Adrenal gland (tissue), 5 donors: Measurements from ENCODE around the gene HOXA10.

Experiments used
- POLR2A ChIP-seq, 2 donors: fragments of 450-650 bp; IDR thresholded peaks; one replicate each; pipeline ENCODE4 v1.6.1; 2017; ENCODE audit warnings: antibody characterized with exemption in 2 of 2, mild to moderate bottlenecking in 2 of 2, moderate library complexity in 1 of 2
- TF ChIP-seq, protein P1 (sequence below), 6 experiments: fragments of 450-650 bp in 4 of 6; fragments of 200-600 bp in 2 of 6; sonication (generic) in 1 of 6; IDR thresholded peaks; 1 replicate in 5 of 6; 2 replicates in 1 of 6; pipeline versions ENCODE4 v1.5.1 to v1.8.0; 2016 to 2021; ENCODE audit warnings: antibody characterized with exemption in 6 of 6, mild to moderate bottlenecking in 2 of 6, moderate library complexity in 1 of 6
- donor health status: DM: no; HTN: no; CAD: no.

DNA sequence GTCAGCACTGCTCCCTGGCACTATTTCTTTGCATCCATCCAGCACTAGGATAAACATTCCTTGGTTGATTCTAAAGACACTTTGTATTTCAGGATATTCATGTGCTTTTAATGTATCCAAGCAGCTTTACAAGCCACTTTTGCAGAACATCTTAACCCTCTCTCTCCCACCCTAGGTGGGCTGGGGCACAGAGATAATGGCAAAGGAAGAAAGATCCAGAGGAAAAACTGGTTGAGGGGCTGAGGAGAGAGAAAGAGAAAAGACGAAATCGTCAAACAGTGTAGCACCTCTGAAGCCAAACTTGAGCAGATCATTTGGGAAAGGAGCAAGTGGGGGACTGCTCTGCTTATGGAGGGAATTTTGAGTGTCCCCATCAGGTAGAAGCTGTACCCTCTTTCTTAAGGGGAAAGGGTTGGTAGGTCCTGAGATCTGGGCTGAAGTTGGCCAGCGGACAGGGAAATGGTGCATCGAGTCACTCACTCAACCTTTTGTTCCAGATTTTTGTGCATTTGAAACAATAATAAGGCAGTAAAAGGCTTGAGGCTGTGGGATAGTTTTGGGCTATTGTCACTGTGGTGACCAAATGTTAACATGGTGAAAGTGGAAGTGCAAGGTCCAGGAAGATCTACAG lies 30.0 kb upstream of the HOXA10 start:
- TF ChIP-seq, protein P1, sequence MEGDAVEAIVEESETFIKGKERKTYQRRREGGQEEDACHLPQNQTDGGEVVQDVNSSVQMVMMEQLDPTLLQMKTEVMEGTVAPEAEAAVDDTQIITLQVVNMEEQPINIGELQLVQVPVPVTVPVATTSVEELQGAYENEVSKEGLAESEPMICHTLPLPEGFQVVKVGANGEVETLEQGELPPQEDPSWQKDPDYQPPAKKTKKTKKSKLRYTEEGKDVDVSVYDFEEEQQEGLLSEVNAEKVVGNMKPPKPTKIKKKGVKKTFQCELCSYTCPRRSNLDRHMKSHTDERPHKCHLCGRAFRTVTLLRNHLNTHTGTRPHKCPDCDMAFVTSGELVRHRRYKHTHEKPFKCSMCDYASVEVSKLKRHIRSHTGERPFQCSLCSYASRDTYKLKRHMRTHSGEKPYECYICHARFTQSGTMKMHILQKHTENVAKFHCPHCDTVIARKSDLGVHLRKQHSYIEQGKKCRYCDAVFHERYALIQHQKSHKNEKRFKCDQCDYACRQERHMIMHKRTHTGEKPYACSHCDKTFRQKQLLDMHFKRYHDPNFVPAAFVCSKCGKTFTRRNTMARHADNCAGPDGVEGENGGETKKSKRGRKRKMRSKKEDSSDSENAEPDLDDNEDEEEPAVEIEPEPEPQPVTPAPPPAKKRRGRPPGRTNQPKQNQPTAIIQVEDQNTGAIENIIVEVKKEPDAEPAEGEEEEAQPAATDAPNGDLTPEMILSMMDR (IDR thresholded peaks at IDR 0.05), result no peak
- no peak for TF ChIP-seq POLR2A (IDR thresholded peaks at IDR 0.05)
